DMS153 (cell line): ENCODE measurements around the gene CCDC187.

ENCODE experiments used
- DNase-seq: peaks from one replicate; lab custom pipeline; 2025; lab: John Stamatoyannopoulos, UW

Gene CCDC187

DNA sequence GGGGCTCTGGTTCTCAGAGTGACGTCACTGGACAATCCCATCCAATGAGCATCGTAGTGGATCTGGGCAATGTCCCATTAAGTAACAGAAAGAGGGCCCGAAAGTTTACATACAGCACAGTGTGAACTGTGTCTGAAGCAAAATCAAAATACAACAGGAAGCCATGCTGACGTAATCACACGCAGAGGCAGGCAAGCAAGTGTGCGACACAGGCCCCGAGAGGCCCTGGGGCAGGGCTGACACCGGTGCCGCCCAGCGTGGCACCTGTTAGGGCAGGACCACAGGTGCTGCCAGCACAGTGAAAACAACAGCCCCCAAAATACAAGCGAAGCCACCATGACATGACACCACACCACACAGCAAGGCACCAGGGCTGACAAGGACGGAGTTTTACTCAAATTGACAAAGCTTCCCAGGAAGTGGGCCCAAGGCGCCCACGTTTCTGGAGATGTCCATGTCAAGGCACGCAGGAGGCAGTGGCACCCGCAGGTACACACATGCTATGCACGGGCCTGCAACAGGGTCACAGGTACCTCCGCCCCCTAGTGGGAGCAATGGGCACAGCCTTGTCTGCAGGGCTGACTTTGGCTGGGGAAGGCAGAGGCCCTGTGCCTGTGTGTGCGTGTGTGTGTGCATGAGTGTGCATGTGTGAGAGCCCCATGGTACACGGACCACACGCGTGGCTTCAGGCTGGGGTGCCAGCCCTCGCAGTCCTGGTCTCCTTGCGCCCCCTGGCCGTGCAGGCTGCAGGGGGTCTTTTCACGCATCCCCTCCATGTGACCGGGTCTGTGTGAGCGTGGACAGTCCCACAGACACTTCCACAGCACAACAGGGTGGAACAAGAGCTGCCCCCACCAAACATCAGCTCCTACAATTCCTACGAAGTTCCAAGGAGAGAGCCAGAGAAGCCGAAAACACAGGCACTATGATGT, 77.9 kb downstream of the CCDC187 start:
- peak; percentile 31 for DNase-seq

DNA sequence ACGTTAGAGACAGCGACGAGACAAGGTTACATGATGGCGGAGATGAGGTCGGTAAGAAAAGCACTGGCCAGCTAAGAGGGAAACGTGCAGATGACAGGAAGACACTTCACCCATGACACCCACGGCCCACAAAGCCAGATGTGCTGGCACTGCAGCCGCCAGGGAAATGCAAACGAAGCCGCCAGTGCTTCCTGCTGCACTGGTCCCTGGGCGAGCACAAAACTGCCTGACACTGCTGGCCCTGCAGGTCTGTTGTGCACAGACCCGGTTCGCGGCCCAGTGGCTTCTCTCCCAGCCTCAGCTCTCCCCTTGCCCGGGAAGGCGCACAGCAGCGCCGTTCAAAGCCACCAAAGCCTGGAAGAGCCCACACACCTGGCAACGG, 78.5 kb downstream of the CCDC187 start:
- no peak for DNase-seq

DNA sequence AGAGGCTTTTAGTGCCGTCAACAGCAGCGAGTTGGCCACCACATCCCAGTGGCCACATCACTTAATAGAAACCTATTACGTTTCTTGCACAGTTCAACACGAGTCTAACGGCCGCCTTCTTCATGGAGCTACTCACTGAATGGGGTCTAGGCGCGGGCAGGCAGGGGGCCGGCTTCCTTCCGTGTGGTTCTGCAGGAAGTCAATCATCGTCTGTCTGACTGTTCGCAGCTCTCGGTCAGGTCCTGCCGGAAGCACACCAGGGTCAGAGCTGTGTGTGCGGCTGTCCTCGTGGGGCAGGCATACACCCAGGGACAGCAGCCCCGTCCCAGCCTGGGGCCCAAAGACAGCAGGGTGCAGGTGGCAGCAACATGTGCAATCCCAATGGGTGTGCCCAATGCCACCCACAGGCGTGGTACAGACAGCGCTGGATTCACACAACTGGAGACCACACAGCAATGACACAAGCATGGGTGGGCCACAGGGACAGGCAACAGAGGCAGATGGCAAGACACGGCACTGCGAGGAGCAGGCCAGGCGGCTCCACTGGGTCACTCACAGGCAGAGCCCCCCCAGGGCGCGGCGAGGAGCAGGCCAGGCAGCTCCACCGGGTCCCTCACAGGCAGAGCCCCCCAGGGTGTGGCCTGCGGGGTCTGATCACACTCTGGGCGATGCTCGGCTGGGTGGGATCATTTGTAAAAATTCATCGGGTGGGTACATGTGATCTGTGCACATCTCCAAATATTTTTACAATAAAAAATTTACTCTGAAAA, 79.8 kb downstream of the CCDC187 start:
- no peak for DNase-seq

GRCh38 chr9:136222906-136223285, 81.0 kb downstream of the CCDC187 start:
- no peak for DNase-seq

GRCh38 chr9:136222166-136222905, 81.6 kb downstream of the CCDC187 start:
- DNase-seq = no peak

DNA sequence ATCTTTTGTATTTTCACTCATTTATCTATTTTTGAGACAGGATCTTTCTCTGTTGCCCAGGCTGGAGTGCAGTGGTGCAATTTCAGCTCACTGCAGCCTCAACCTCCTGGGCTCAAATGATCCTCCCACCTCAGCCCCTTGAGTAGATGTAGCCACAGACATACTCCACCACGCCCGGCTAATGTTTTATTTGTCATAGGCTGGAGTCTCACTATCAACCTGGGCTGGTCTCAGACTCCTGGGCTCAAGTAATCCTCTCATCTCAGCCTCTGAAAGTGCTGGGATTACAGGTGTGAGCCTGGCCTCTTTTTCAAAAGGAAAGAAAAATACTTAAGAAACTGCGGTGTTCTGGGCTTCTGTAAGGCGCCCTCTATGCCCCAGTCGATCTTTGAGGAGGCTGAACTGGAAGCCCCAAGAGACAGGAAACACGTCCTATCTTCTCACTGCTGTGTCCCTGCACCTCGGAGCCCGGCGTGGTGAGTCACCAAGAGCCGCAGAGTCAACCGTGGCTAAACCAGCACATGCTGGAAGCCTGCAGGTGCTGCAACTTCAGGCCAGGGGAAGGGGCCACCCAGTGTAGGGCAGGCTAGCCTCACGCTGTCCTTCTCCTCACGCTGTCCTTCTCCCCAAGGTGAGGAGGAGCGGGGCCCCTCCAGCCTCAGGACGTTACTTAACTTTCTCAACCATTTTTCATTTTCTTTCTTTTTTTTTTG, 83.7 kb downstream of the CCDC187 start:
- no peak for DNase-seq

GRCh38 chr9:136219276-136219675, 84.6 kb downstream of the CCDC187 start:
- no peak for DNase-seq

DNA sequence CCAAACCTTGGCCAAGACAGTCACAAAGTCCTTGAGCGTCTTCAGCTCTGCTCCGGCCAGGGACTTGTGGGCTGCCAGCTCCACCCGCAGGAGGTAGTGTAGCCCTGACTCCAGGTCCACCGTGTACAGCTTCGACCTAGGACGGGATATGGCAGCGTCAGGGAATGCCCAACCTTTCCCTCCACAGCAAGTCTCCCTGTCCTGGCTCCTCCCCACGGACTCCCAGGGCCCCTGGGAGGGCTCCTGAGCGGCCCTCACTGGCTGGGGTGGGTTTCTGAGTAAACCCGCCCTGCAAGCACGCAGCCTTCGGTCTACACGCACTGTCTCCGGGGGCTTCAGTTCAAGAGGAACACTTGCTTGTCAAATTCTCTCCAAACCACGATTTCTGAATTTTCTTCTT, 85.2 kb downstream of the CCDC187 start:
- no peak for DNase-seq

- DNase-seq = no peak
Measured at GRCh38 chr9:136218271-136218670, 85.6 kb downstream of the CCDC187 start.

GRCh38 chr9:136216541-136217244, 87.2 kb downstream of the CCDC187 start:
- no peak for DNase-seq

GRCh38 chr9:136213733-136214132, 90.2 kb downstream of the CCDC187 start:
- DNase-seq = no peak

- DNase-seq = no peak
Measured at GRCh38 chr9:136212345-136212950, 91.4 kb downstream of the CCDC187 start.

DNA sequence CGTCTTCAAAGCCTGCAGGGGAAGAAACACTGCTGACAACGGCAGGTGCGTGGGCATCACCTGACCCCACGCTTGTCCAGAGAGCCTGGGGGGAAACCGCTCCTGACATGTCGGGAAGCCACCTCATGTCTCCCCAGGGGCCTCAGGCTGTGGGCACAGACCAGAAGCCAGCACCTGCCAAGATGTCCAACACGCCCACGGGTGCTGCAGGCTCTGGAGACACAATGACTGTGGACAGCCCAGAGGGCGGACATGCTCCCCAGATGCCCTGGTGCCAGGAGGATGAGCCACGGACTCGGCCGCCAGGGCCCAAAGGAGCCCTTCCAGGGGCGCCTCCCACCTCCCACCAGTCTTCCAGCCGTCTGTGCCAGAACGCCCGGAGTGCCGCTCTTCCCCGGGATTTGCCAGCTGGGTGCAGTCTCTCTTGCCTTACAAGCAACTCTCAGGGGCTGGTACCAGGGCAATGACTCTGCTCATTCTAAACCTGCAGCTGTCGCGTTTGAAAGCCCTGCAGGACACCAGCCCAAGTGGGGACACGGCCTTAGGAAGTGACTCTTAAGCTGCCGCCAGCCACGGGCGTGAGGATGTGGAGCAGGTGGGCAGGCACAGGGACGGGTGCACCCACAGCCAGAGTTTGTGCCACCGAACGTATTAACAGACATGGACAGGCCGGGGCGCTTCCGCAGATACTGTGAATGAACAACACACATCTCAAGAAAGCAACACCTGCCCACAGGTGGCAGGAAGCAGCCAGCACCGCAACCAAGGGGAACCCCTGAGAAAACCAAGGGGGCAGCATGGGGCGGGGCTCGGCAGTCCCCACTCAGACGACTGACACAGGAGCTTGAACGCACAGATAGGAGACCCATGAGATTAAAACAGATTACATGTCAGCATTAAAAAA, 92.2 kb downstream of the CCDC187 start:
- no peak for DNase-seq

- no peak for DNase-seq
Measured at GRCh38 chr9:136211006-136211405, 92.9 kb downstream of the CCDC187 start.

GRCh38 chr9:136210276-136210675, 93.6 kb downstream of the CCDC187 start:
- DNase-seq = no peak

DNA sequence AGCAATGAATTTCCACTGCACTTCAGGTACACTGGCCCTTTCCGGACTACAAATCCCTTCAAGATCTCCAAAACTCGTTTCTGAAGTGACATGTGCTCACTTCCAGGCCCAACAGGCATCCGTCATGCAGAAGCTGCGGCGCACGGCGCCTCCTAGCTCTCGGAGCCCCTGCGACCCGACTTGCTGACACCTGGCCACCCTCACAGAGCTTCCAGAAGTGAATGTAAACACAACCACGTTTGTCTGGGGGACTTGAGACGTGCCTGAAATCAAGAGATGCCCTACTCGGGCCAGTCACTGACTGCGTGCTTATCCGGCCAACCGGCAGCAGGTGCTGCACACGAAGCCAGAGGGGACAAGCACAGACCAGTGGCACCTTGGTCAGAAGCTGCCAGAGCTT, 94.1 kb downstream of the CCDC187 start:
- no peak for DNase-seq

DNA sequence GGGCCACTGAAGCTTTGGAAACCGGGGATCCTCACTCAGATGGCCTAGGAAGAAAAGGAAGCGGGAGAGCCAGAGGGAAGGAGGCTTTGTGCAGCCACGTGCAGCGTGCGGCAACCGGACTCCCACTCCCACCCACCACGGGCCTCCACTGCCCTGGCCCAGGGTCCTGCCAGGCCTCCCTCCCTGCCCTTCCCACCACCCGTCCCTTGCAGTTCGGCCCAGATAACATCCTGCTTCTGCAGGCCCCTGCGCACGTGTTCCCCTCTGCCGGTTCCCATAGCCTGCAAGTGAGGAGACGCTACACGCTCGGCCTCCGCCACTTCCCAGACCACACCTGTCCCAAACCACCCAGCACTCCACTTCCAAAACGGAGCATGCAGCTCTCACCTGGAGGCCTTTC, 94.7 kb downstream of the CCDC187 start:
- no peak for DNase-seq

GRCh38 chr9:136208675-136209074, 95.2 kb downstream of the CCDC187 start:
- no peak for DNase-seq

- DNase-seq = no peak
Measured at GRCh38 chr9:136207616-136208015, 96.3 kb downstream of the CCDC187 start.
